ENCODE measurements around the gene UGT1A8.
"Not testable (repeated sequence)": the region's sequence is repeated elsewhere in the genome, so short reads cannot be mapped to it uniquely, and the experiment has no call there.

UGT1A8 gene

GRCh38 chr2:233745073-233745755 is 127.8 kb downstream of the UGT1A8 start:
- Mint-ChIP-seq H3K36me3 (ENCODE audit: low read depth) (no peaks in the 10 kb centered on the region), H3K27ac (no peak overlapping the region), H3K27me3 (ENCODE audit: low read depth, poor library complexity) (peaks cover 9% of the 10 kb centered on the region), H3K4me1 (no peaks in the 10 kb centered on the region), H3K9me3 (peaks cover 10% of the 10 kb centered on the region), H3K4me3 (no peak overlapping the region)
- no peak for DNase-seq
- TF ChIP-seq CTCF (IDR thresholded peaks at IDR 0.05): no peak

- H3K27ac Mint-ChIP-seq; H3K4me1 Mint-ChIP-seq; H3K27me3 Mint-ChIP-seq (ENCODE audit: low read depth, poor library complexity); H3K4me3 Mint-ChIP-seq; DNase-seq; H3K36me3 Mint-ChIP-seq (ENCODE audit: low read depth): not testable (repeated sequence)
- peaks cover 16% of the 10 kb centered on the region for H3K9me3 Mint-ChIP-seq
Measured at GRCh38 chr2:233745838-233746237, 128.4 kb downstream of the UGT1A8 start.

GRCh38 chr2:233746475-233747282 is 129.2 kb downstream of the UGT1A8 start:
- H3K4me3 Mint-ChIP-seq: no peak overlapping the region
- H3K36me3 Mint-ChIP-seq (ENCODE audit: low read depth): no peaks in the 10 kb centered on the region
- H3K27me3 Mint-ChIP-seq (ENCODE audit: low read depth, poor library complexity): peaks cover 8% of the 10 kb centered on the region
- no peak for TF ChIP-seq CTCF (IDR thresholded peaks at IDR 0.05)
- no peaks in the 10 kb centered on the region for H3K4me1 Mint-ChIP-seq
- peaks cover 24% of the 10 kb centered on the region for H3K9me3 Mint-ChIP-seq
- no peak overlapping the region for H3K27ac Mint-ChIP-seq
- no peak for DNase-seq

- Mint-ChIP-seq H3K9me3 (peaks cover 29% of the 10 kb centered on the region), H3K4me1 (no peaks in the 10 kb centered on the region), H3K27me3 (ENCODE audit: low read depth, poor library complexity) (peaks cover 8% of the 10 kb centered on the region), H3K36me3 (ENCODE audit: low read depth) (no peaks in the 10 kb centered on the region), H3K27ac (no peak overlapping the region), H3K4me3 (no peak overlapping the region)
- DNase-seq: no peak
- TF ChIP-seq CTCF (IDR thresholded peaks at IDR 0.05): no peak
Measured at GRCh38 chr2:233747283-233747544, 129.8 kb downstream of the UGT1A8 start.

GRCh38 chr2:233750689-233751088 is 133.3 kb downstream of the UGT1A8 start:
- not testable (repeated sequence) for H3K27me3 Mint-ChIP-seq (ENCODE audit: low read depth, poor library complexity); H3K27ac Mint-ChIP-seq; H3K36me3 Mint-ChIP-seq (ENCODE audit: low read depth); H3K4me3 Mint-ChIP-seq; H3K4me1 Mint-ChIP-seq; DNase-seq
- peaks cover 36% of the 10 kb centered on the region for H3K9me3 Mint-ChIP-seq

- H3K27me3 Mint-ChIP-seq (ENCODE audit: low read depth, poor library complexity); H3K4me3 Mint-ChIP-seq; H3K4me1 Mint-ChIP-seq; DNase-seq; H3K27ac Mint-ChIP-seq; H3K36me3 Mint-ChIP-seq (ENCODE audit: low read depth): not testable (repeated sequence)
- peaks cover 36% of the 10 kb centered on the region for H3K9me3 Mint-ChIP-seq
Measured at GRCh38 chr2:233751212-233752009, 134.0 kb downstream of the UGT1A8 start.

GRCh38 chr2:233754872-233755611 is 137.6 kb downstream of the UGT1A8 start:
- Mint-ChIP-seq H3K4me3 (no peak overlapping the region), H3K9me3 (peaks cover 27% of the 10 kb centered on the region), H3K36me3 (ENCODE audit: low read depth) (no peaks in the 10 kb centered on the region), H3K27ac (no peak overlapping the region), H3K27me3 (ENCODE audit: low read depth, poor library complexity) (peaks cover 11% of the 10 kb centered on the region), H3K4me1 (no peaks in the 10 kb centered on the region)
- no peak for DNase-seq
- TF ChIP-seq CTCF (IDR thresholded peaks at IDR 0.05): no peak

Measured in nephron progenitor cell (in vitro differentiated cells).